Kidney (tissue), 14 donors: ENCODE results near the gene ZMYND19. TPM values are rescaled to one million over a fixed set of nuclear protein-coding genes. Genes with fewer than 3 reads are reported as not detected.

Experiments
- DNase-seq, 5 donors: peaks; one replicate each; pipeline ENCODE4 v3.0.0-alpha.2; 2013 to 2020
- FAIRE-seq: peaks from 2 replicates; lab custom pipeline; 2012; peaks lifted over from hg19 to GRCh38; lab: Jason Lieb, UNC
- H3K27ac ChIP-seq, 2 donors: one replicate each; pipeline ENCODE4 v1.7.0; 2013; ENCODE audit warnings: low read depth in 2 of 2, low read length in 2 of 2, inconsistent platforms in 1 of 2
- H3K27me3 ChIP-seq: one replicate; pipeline ENCODE4 v1.7.1; 2013; ENCODE audit warnings: low read length, inconsistent platforms; ENCODE audit not compliant: control insufficient read depth, insufficient read depth
- H3K36me3 ChIP-seq, 3 donors: one replicate each; pipeline versions ENCODE4 v1.7.0 to v1.7.1; 2013; ENCODE audit warnings: low read length in 3 of 3, control low read depth in 1 of 3, inconsistent platforms in 1 of 3; ENCODE audit not compliant: insufficient read depth in 3 of 3, control insufficient read depth in 2 of 3
- H3K4me1 ChIP-seq, 3 donors: one replicate each; pipeline versions ENCODE4 v1.7.0 to v1.7.1; 2013; ENCODE audit warnings: low read length in 3 of 3, inconsistent platforms in 1 of 3, low read depth in 1 of 3; ENCODE audit not compliant: control insufficient read depth in 2 of 3, insufficient read depth in 2 of 3
- H3K4me3 ChIP-seq, 3 donors: one replicate each; pipeline versions ENCODE4 v1.7.0 to v1.8.1; 2013; ENCODE audit warnings: low read length in 3 of 3, control low read depth in 1 of 3, inconsistent platforms in 1 of 3
- H3K9ac ChIP-seq, 3 donors: one replicate each; pipeline versions ENCODE4 v1.7.0 to v1.7.1; 2013; ENCODE audit warnings: low read length in 3 of 3, control low read depth in 1 of 3, inconsistent platforms in 1 of 3
- H3K9me3 ChIP-seq, 3 donors: one replicate each; pipeline versions ENCODE4 v1.7.0 to v1.7.1; 2013; ENCODE audit warnings: low read length in 3 of 3, control low read depth in 1 of 3, inconsistent platforms in 1 of 3; ENCODE audit not compliant: control insufficient read depth in 2 of 3, insufficient read depth in 1 of 3
- intact Hi-C: fragments of 100-400 bp; cut with DNase I; formaldehyde crosslinking; loops from one replicate; pipeline ENCODE4 v1.11.1; 2022
- polyA plus RNA-seq: library from polyadenylated mRNA; stranded (reverse); fragments of 350-450 nt; fragmentation: Illumina TruSeq; extraction: RNeasy Lipid Tissue Mini Kit (QIAGEN cat#74804); gene quantifications from one replicate; pipeline ENCODE4 v1.2.3, GENCODE V29; 2014; ENCODE audit warnings: low read depth, low replicate concordance; ENCODE audit not compliant: insufficient read depth
- total RNA-seq: library from RNA; stranded (reverse); fragmentation: NEBNext Ultra II Directional; extraction: Animal tissue kit (Norgen Biotek cat#: 25700); gene quantifications from one replicate; pipeline ENCODE4 v1.2.1, GENCODE V29; 2021
- TF ChIP-seq, protein P1 (sequence below): IDR thresholded peaks from 3 replicates; pipeline ENCODE4 v1.5.1; 2012; ENCODE audit warnings: mild to moderate bottlenecking, moderate library complexity, borderline replicate concordance; ENCODE audit not compliant: insufficient read depth; ENCODE audit errors: extremely low read depth
- donor health status: control.
- donor health status: control.
- donor health status: control.
- donor health status: control.
- donor health status: control.
- donor health status: DM: yes; HTN: yes; CAD: no.
- donor health status: Normal renal cell carcinoma (clear cell type).

ZMYND19 gene
- total and polyA plus RNA-seq, 2 donors from 2014 or later: 13.5 to 19.1 TPM

DNA sequence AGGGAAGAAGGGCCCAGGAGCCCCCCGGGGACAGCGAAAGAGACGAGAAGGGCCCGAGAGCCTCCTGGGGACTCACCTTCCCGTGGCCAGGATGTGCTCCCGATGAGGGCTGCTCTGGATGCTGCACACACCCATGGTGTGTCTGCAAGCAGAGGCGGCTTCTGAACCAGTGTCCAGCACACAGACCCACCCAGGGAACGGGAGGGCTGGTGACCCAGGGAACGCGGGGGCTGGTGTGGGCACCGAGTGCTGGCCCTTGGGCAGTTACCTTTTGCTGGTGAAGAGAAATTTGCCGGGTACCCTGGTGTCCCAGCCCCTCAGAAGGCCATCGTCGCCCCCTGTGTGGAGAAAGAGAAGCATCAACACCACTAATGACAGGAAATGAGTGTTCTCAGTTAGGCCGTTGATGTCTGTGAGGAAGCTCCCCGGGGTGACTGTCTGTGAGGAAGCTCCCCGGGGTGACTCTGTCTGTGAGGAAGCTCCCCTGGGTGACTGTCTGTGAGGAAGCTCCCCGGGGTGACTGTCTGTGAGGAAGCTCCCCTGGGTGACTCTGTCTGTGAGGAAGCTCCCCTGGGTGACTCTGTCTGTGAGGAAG lies 25.4 kb downstream of the ZMYND19 start:
- Histone ChIP-seq H3K9me3 (no peaks in the 10 kb centered on the region), H3K27me3 (no peaks in the 10 kb centered on the region), H3K9ac (no peak overlapping the region), H3K4me3 (no peak overlapping the region), H3K4me1 (no peaks in the 10 kb centered on the region), H3K36me3 (peaks cover 0 to 6% (median 3%) of the 10 kb centered on the region in 3 donors), H3K27ac (no peak overlapping the region)
- intact Hi-C loops: no loop called here
- no peak for FAIRE-seq
- TF ChIP-seq, protein P1, sequence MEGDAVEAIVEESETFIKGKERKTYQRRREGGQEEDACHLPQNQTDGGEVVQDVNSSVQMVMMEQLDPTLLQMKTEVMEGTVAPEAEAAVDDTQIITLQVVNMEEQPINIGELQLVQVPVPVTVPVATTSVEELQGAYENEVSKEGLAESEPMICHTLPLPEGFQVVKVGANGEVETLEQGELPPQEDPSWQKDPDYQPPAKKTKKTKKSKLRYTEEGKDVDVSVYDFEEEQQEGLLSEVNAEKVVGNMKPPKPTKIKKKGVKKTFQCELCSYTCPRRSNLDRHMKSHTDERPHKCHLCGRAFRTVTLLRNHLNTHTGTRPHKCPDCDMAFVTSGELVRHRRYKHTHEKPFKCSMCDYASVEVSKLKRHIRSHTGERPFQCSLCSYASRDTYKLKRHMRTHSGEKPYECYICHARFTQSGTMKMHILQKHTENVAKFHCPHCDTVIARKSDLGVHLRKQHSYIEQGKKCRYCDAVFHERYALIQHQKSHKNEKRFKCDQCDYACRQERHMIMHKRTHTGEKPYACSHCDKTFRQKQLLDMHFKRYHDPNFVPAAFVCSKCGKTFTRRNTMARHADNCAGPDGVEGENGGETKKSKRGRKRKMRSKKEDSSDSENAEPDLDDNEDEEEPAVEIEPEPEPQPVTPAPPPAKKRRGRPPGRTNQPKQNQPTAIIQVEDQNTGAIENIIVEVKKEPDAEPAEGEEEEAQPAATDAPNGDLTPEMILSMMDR: no peak
- DNase-seq: no peak

DNA sequence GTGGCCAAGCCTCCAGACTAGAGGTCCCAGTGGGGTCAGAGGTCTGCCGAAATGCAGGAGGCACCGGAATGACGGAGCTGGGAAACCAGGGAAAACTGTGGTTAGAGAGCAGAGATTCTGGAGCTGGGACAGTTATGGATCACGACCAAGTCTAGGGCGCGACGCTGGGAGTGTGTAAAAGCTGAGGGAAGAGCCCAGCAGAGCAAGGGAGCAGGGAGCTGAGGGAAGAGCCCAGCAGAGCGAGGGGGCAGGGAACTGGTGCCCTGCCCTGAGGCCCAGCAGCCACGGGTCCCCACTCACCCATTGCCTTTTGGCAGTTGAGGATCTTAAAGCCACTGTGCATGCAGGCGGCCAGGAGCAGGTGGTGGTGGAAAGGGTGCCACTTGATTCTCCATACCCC lies 26.2 kb downstream of the ZMYND19 start:
- Histone ChIP-seq H3K4me3 (no peak overlapping the region), H3K27me3 (no peaks in the 10 kb centered on the region), H3K4me1 (no peaks in the 10 kb centered on the region), H3K9me3 (no peaks in the 10 kb centered on the region), H3K9ac (no peak overlapping the region), H3K27ac (no peak overlapping the region), H3K36me3 (peaks cover 0 to 6% (median 3%) of the 10 kb centered on the region in 3 donors)
- intact Hi-C loops: no loop called here
- DNase-seq (no peak), FAIRE-seq (no peak)
- TF ChIP-seq, protein P1: no peak

DNA sequence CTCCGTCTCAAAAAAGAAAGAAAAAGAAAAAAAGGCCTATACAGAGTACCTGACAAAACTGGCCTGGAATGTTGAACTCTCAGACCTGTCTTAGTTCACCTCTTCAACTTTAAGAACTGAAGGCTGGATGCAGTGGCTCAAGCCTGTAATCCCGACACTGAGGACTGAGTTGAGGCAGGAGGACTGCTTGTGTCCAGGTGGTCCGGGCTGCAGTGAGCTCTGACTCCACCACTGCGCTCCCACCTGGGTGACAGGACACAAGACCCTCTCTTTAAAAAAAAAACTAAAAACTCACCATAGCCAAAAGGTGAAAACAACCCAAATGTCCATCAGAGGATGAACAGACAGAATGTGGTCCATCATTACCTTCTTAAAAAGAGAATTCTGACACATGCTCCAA lies 32.2 kb downstream of the ZMYND19 start:
- no peak overlapping the region for H3K4me3 ChIP-seq
- H3K36me3 ChIP-seq: peaks cover 0 to 12% (median 4%) of the 10 kb centered on the region in 3 donors
- FAIRE-seq: no peak

More for the DNA sequence above, 32.2 kb downstream of the ZMYND19 start:
- H3K27ac ChIP-seq: no peak overlapping the region
- intact Hi-C loops: no loop called here
- H3K27me3 ChIP-seq: no peaks in the 10 kb centered on the region
- TF ChIP-seq, protein P1: no peak
- H3K9ac ChIP-seq: no peak overlapping the region
- no peaks in the 10 kb centered on the region for H3K4me1 ChIP-seq
- no peaks in the 10 kb centered on the region for H3K9me3 ChIP-seq
- DNase-seq: no peak
